Adipocyte (in vitro differentiated cells): Measurements from ENCODE around the gene MS4A6E.
"Not testable (repeated sequence)": the region's sequence is repeated elsewhere in the genome, so short reads cannot be mapped to it uniquely, and the experiment has no call there.

Source experiments
- DNase-seq: peaks from one replicate; pipeline ENCODE4 v3.0.0-alpha.2; 2015; ENCODE audit warnings: low read depth
- H3K27me3 ChIP-seq: replicated peaks from 2 replicates; pipeline ENCODE4 v1.7.0; 2013; ENCODE audit warnings: mild to moderate bottlenecking, low read length, moderate library complexity; ENCODE audit not compliant: control insufficient read depth, insufficient read depth
- H3K36me3 ChIP-seq: 2 replicates; pipeline ENCODE4 v1.7.0; 2013; ENCODE audit warnings: low read length, mild to moderate bottlenecking, moderate library complexity; ENCODE audit not compliant: control insufficient read depth, insufficient read depth, severe bottlenecking
- H3K4me1 ChIP-seq: 2 replicates; pipeline ENCODE4 v1.7.0; 2013; ENCODE audit warnings: mild to moderate bottlenecking, low read length, moderate library complexity; ENCODE audit not compliant: control insufficient read depth, insufficient read depth
- H3K4me3 ChIP-seq: 2 replicates; pipeline ENCODE4 v1.7.0; 2013; ENCODE audit warnings: mild to moderate bottlenecking, low read length, moderate library complexity
- H3K9ac ChIP-seq: 2 replicates; pipeline ENCODE4 v1.7.0; 2013; ENCODE audit warnings: mild to moderate bottlenecking, low read length, moderate library complexity
- H3K9me3 ChIP-seq: 2 replicates; pipeline ENCODE4 v1.7.0; 2013; ENCODE audit warnings: mild to moderate bottlenecking, low read length, moderate library complexity; ENCODE audit not compliant: control insufficient read depth

The MS4A6E gene

GRCh38 chr11:60326955-60327354 is at the start of gene MS4A6E:
MS4A6E (plus strand) TSS chr11:60327255; CDS start chr11:60334896, 7,641 bp downstream.
- Histone ChIP-seq H3K9me3 (peaks cover 8% of the 10 kb centered on the region), H3K4me3 (no peak within 1 kb of the TSS), H3K9ac (no peak within 1 kb of the TSS), H3K4me1 (no peaks in the 10 kb centered on the region), H3K27me3 (no peaks in the 10 kb centered on the region), H3K36me3 (no peaks in the 10 kb centered on the region)
- DNase-seq: no peak

- Histone ChIP-seq H3K4me1 (no peaks in the 10 kb centered on the region), H3K9ac (no peak within 1 kb of the TSS), H3K4me3 (no peak within 1 kb of the TSS), H3K27me3 (no peaks in the 10 kb centered on the region), H3K9me3 (no peaks in the 10 kb centered on the region), H3K36me3 (no peaks in the 10 kb centered on the region)
- no peak for DNase-seq
Measured at GRCh38 chr11:60280412-60280811, 46.6 kb upstream of the MS4A6E start, which contains the start of gene MS4A4A. MS4A4A (plus strand) TSS chr11:60280666; CDS start chr11:60280676, 10 bp downstream.

- no peaks in the 10 kb centered on the region for H3K27me3 ChIP-seq
- H3K36me3 ChIP-seq: no peaks in the 10 kb centered on the region
- H3K9me3 ChIP-seq: no peaks in the 10 kb centered on the region
- H3K9ac ChIP-seq: no peak overlapping the region
- H3K4me3 ChIP-seq: no peak overlapping the region
- no peaks in the 10 kb centered on the region for H3K4me1 ChIP-seq
- no peak for DNase-seq
Measured at GRCh38 chr11:60281485-60281884, 45.6 kb upstream of the MS4A6E start.

GRCh38 chr11:60282286-60282685 is 44.8 kb upstream of the MS4A6E start:
- no peaks in the 10 kb centered on the region for H3K4me1 ChIP-seq
- no peaks in the 10 kb centered on the region for H3K36me3 ChIP-seq
- no peaks in the 10 kb centered on the region for H3K27me3 ChIP-seq
- no peak for DNase-seq
- no peak overlapping the region for H3K9ac ChIP-seq
- H3K4me3 ChIP-seq: no peak overlapping the region
- H3K9me3 ChIP-seq: no peaks in the 10 kb centered on the region

GRCh38 chr11:60285411-60286126 is 41.5 kb upstream of the MS4A6E start:
- H3K9ac ChIP-seq, H3K4me1 ChIP-seq, DNase-seq, H3K4me3 ChIP-seq, H3K27me3 ChIP-seq, H3K9me3 ChIP-seq, H3K36me3 ChIP-seq: not testable (repeated sequence)

- Histone ChIP-seq H3K9me3 (peaks cover 7% of the 10 kb centered on the region), H3K36me3 (no peaks in the 10 kb centered on the region), H3K4me1 (no peaks in the 10 kb centered on the region), H3K27me3 (no peaks in the 10 kb centered on the region), H3K4me3 (no peak overlapping the region), H3K9ac (no peak overlapping the region)
- DNase-seq: no peak
Measured at GRCh38 chr11:60288531-60288930, 38.5 kb upstream of the MS4A6E start.

- Histone ChIP-seq H3K4me1 (no peaks in the 10 kb centered on the region), H3K9me3 (peaks cover 7% of the 10 kb centered on the region), H3K36me3 (no peaks in the 10 kb centered on the region), H3K4me3 (no peak overlapping the region), H3K9ac (no peak overlapping the region), H3K27me3 (no peaks in the 10 kb centered on the region)
- no peak for DNase-seq
Measured at GRCh38 chr11:60292145-60292544, 34.9 kb upstream of the MS4A6E start.

- DNase-seq: no peak
Measured at GRCh38 chr11:60301178-60301577, 25.9 kb upstream of the MS4A6E start.

GRCh38 chr11:60301884-60302283 is 25.2 kb upstream of the MS4A6E start:
- H3K4me1 ChIP-seq, H3K9me3 ChIP-seq, H3K36me3 ChIP-seq, H3K27me3 ChIP-seq, H3K9ac ChIP-seq, H3K4me3 ChIP-seq, DNase-seq: not testable (repeated sequence)

More at GRCh38 chr11:60301178-60301577, 25.9 kb upstream of the MS4A6E start:
- Histone ChIP-seq H3K4me1 (no peaks in the 10 kb centered on the region), H3K27me3 (no peaks in the 10 kb centered on the region), H3K4me3 (no peak overlapping the region), H3K9ac (no peak overlapping the region), H3K36me3 (no peaks in the 10 kb centered on the region), H3K9me3 (no peaks in the 10 kb centered on the region)

GRCh38 chr11:60303661-60304060 is 23.4 kb upstream of the MS4A6E start:
- Histone ChIP-seq H3K27me3 (no peaks in the 10 kb centered on the region), H3K36me3 (no peaks in the 10 kb centered on the region), H3K4me1 (no peaks in the 10 kb centered on the region), H3K4me3 (no peak overlapping the region), H3K9ac (no peak overlapping the region), H3K9me3 (no peaks in the 10 kb centered on the region)
- no peak for DNase-seq

- Histone ChIP-seq H3K27me3 (no peaks in the 10 kb centered on the region), H3K36me3 (no peaks in the 10 kb centered on the region), H3K4me3 (no peak overlapping the region), H3K9ac (no peak overlapping the region), H3K9me3 (no peaks in the 10 kb centered on the region), H3K4me1 (no peaks in the 10 kb centered on the region)
- no peak for DNase-seq
Measured at GRCh38 chr11:60305906-60306619, 21.0 kb upstream of the MS4A6E start.
